WTC11 (cell line): Measurements from ENCODE around the gene GALE. TPM values are rescaled to one million over a fixed set of nuclear protein-coding genes. Genes with fewer than 3 reads are reported as not detected.

ENCODE experiments used
- CREM ChIP-seq: sonication (generic); formaldehyde crosslinking; IDR thresholded peaks from 2 replicates; pipeline ENCODE4 v1.8.1; 2022; ENCODE audit warnings: mild to moderate bottlenecking, missing genetic modification reagents, moderate library complexity
- E2F4 ChIP-seq: sonication (generic); formaldehyde crosslinking; IDR thresholded peaks from 2 replicates; pipeline ENCODE4 v1.8.1; 2022; ENCODE audit warnings: low read depth, mild to moderate bottlenecking, moderate library complexity, missing genetic modification reagents, borderline replicate concordance
- ERG ChIP-seq: fragments of 250-450 bp; sonication (Bioruptor Pico); IDR thresholded peaks from 2 replicates; pipeline ENCODE4 v1.8.0; 2021; ENCODE audit warnings: mild to moderate bottlenecking
- FOXJ3 ChIP-seq: sonication (generic); formaldehyde crosslinking; IDR thresholded peaks from 2 replicates; pipeline ENCODE4 v1.9.0; 2021; ENCODE audit warnings: missing genetic modification reagents, mild to moderate bottlenecking, borderline replicate concordance
- FOXP4 ChIP-seq: sonication (generic); formaldehyde crosslinking; IDR thresholded peaks from 2 replicates; pipeline ENCODE4 v1.8.0; 2022; ENCODE audit warnings: mild to moderate bottlenecking, missing genetic modification reagents
- GTF2I ChIP-seq: fragments of 250-450 bp; sonication (Bioruptor Pico); conservative IDR thresholded peaks from 2 replicates; pipeline ENCODE4 v1.4.0; 2021; ENCODE audit warnings: mild to moderate bottlenecking
- PRDM15 ChIP-seq: sonication (generic); formaldehyde crosslinking; IDR thresholded peaks from 2 replicates; pipeline ENCODE4 v1.8.0; 2022; ENCODE audit warnings: missing genetic modification reagents
- SMAD3 ChIP-seq: sonication (generic); formaldehyde crosslinking; IDR thresholded peaks from 2 replicates; pipeline ENCODE4 v1.8.0; 2022; ENCODE audit warnings: missing genetic modification reagents, mild to moderate bottlenecking, borderline replicate concordance
- USF2 ChIP-seq: sonication (generic); formaldehyde crosslinking; IDR thresholded peaks from 2 replicates; pipeline ENCODE4 v1.8.1; 2023; ENCODE audit warnings: mild to moderate bottlenecking, missing genetic modification reagents, moderate library complexity
- ZNF121 ChIP-seq: sonication (generic); formaldehyde crosslinking; IDR thresholded peaks from 2 replicates; pipeline ENCODE4 v1.8.0; 2023; ENCODE audit warnings: missing genetic modification reagents
- ZNF281 ChIP-seq: sonication (generic); formaldehyde crosslinking; IDR thresholded peaks from 2 replicates; pipeline ENCODE4 v1.8.0; 2023; ENCODE audit warnings: mild to moderate bottlenecking, missing genetic modification reagents
- ZNF416 ChIP-seq: fragments of 250-450 bp; sonication (Bioruptor Pico); IDR thresholded peaks from 2 replicates; pipeline ENCODE4 v1.9.0; 2021; ENCODE audit warnings: mild to moderate bottlenecking, inconsistent platforms
- ZNF423 ChIP-seq: fragments of 250-450 bp; sonication (Bioruptor Pico); IDR thresholded peaks from 2 replicates; pipeline ENCODE4 v2.1.2; 2022; ENCODE audit warnings: mild to moderate bottlenecking, moderate library complexity
- total RNA-seq: library from RNA; stranded (reverse); gene quantifications from 3 replicates; pipeline ENCODE4 v1.2.3, GENCODE V29; 2021
- TF ChIP-seq, protein P1 (sequence below): sonication (generic); formaldehyde crosslinking; IDR thresholded peaks from 2 replicates; pipeline ENCODE4 v1.8.0; 2023; ENCODE audit warnings: missing genetic modification reagents, mild to moderate bottlenecking, borderline replicate concordance
- TF ChIP-seq, protein P2 (sequence below): sonication (generic); formaldehyde crosslinking; IDR thresholded peaks from 2 replicates; pipeline ENCODE4 v1.8.1; 2022; ENCODE audit warnings: missing genetic modification reagents, borderline replicate concordance
- TF ChIP-seq, protein P3 (sequence below): fragments of 250-450 bp; sonication (Bioruptor Pico); conservative IDR thresholded peaks from 2 replicates; pipeline ENCODE4 v1.9.0; 2021; ENCODE audit warnings: mild to moderate bottlenecking

Gene GALE
- total RNA-seq, 1 experiment from 2014 or later: 30.3 TPM

DNA sequence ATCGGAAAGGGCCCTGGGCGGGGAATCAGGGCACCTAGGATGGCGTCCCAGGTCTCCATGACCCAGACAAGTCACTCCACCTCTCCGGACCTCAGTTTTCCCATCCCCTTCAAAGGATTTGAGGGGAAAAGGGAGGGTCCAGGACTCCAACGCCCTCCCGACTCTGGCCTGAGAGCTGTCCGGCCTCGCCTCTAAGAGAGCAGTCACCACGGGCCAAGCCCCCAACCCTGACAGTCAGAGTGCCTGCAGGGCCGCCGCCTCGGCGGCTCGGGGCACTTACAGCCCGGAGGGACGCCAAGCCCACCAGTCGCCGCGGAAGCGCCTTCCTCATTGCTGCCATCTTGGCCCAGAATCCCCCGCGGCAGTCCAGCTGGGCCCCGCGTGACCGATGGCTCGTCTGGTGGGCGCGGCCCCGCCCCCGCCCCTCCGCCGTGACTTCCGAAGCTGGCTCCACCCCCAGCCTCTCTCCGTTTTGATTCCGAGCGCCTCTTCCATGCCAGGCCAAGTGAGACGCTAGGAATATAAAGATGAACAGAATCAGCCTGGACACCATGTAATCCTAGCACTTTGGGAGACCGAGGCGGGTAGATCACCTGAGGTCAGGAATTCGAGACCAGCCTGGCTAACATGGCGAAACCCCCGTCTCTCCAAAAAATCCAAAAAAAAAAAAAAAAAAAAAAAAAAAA, 24.7 kb upstream of the GALE start, which contains the start of gene HMGCL (continued):
- TF ChIP-seq ERG (CRISPR knock-in tag) (no peak), E2F4 (CRISPR knock-in tag) (no peak), FOXP4 (CRISPR knock-in tag) (peak; percentile 42; the same call in 1 of the 2 replicates), ZNF423 (CRISPR knock-in tag) (no peak), ZNF416 (CRISPR knock-in tag) (peak; percentile 75; the same call in 1 of the 2 replicates), USF2 (CRISPR knock-in tag) (peak; percentile 93), PRDM15 (no peak), ZNF121 (CRISPR knock-in tag) (no peak), GTF2I (CRISPR knock-in tag) (no peak), FOXJ3 (CRISPR knock-in tag) (no peak), CREM (CRISPR knock-in tag) (peak; percentile 73; the same call in 1 of the 2 replicates), ZNF281 (CRISPR knock-in tag) (no peak), SMAD3 (CRISPR knock-in tag) (0 out of 2 replicates have a peak, but pooled peaks have one; percentile 47)
- TF ChIP-seq, protein P1, sequence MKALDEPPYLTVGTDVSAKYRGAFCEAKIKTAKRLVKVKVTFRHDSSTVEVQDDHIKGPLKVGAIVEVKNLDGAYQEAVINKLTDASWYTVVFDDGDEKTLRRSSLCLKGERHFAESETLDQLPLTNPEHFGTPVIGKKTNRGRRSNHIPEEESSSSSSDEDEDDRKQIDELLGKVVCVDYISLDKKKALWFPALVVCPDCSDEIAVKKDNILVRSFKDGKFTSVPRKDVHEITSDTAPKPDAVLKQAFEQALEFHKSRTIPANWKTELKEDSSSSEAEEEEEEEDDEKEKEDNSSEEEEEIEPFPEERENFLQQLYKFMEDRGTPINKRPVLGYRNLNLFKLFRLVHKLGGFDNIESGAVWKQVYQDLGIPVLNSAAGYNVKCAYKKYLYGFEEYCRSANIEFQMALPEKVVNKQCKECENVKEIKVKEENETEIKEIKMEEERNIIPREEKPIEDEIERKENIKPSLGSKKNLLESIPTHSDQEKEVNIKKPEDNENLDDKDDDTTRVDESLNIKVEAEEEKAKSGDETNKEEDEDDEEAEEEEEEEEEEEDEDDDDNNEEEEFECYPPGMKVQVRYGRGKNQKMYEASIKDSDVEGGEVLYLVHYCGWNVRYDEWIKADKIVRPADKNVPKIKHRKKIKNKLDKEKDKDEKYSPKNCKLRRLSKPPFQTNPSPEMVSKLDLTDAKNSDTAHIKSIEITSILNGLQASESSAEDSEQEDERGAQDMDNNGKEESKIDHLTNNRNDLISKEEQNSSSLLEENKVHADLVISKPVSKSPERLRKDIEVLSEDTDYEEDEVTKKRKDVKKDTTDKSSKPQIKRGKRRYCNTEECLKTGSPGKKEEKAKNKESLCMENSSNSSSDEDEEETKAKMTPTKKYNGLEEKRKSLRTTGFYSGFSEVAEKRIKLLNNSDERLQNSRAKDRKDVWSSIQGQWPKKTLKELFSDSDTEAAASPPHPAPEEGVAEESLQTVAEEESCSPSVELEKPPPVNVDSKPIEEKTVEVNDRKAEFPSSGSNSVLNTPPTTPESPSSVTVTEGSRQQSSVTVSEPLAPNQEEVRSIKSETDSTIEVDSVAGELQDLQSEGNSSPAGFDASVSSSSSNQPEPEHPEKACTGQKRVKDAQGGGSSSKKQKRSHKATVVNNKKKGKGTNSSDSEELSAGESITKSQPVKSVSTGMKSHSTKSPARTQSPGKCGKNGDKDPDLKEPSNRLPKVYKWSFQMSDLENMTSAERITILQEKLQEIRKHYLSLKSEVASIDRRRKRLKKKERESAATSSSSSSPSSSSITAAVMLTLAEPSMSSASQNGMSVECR: peak; percentile 63; the same call in 1 of the 2 replicates
- TF ChIP-seq, protein P2, sequence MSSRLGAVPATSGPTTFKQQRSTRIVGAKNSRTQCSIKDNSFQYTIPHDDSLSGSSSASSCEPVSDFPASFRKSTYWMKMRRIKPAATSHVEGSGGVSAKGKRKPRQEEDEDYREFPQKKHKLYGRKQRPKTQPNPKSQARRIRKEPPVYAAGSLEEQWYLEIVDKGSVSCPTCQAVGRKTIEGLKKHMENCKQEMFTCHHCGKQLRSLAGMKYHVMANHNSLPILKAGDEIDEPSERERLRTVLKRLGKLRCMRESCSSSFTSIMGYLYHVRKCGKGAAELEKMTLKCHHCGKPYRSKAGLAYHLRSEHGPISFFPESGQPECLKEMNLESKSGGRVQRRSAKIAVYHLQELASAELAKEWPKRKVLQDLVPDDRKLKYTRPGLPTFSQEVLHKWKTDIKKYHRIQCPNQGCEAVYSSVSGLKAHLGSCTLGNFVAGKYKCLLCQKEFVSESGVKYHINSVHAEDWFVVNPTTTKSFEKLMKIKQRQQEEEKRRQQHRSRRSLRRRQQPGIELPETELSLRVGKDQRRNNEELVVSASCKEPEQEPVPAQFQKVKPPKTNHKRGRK (CRISPR knock-in tag): no peak
- TF ChIP-seq, protein P3, sequence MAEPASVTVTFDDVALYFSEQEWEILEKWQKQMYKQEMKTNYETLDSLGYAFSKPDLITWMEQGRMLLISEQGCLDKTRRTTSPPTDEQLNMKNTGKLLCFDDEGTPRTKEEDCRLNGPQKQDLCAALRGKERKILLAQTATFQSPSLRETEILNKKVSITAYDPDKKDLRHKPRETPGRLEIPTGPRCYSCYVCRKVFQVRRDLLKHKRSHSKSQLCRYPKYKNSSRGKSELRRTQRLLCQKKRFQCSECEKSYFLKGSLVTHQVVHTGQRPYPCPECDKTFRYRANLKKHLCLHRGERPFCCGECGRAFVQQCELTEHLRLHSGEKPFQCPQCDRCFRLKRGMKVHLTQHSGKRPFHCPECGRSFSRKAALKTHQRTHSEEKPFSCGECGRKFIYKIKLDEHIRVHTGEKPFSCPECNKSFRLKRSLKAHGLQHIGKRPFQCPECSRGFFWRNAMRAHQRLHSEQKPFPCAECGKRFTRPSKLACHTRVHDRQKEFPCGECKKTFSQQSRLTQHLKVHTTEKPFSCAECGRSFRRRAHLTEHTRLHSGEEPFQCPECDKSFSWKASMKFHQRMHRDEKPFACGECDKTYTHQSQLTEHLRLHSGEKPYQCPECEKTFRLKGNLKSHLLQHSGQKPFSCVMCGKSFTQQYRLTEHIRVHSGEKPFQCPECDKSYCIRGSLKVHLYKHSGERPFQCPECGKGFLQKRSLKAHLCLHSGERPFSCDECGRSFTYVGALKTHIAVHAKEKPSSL (CRISPR knock-in tag): no peak
